GM19025 (cell line): Measurements from ENCODE around the gene SLC51A.
"Not testable (repeated sequence)": the region's sequence is repeated elsewhere in the genome, so short reads cannot be mapped to it uniquely, and the experiment has no call there.

Source experiments
- ATAC-seq: cut with Tn5 transposase; IDR thresholded peaks from one replicate; pipeline ENCODE4 v1.9.1; 2021; ENCODE audit warnings: mild to moderate bottlenecking, low read depth, moderate library complexity; ENCODE audit not compliant: unreplicated experiment

SLC51A gene

GRCh38 chr3:196236223-196236622, 19.9 kb downstream of the SLC51A start:
- ATAC-seq = no peak

- no peak for ATAC-seq
Observed at GRCh38 chr3:196237203-196237602, 20.9 kb downstream of the SLC51A start.

GRCh38 chr3:196238612-196239560, 22.6 kb downstream of the SLC51A start:
- ATAC-seq = no peak

GRCh38 chr3:196240424-196240823, 24.1 kb downstream of the SLC51A start:
- no peak for ATAC-seq

- ATAC-seq = no peak
Observed at GRCh38 chr3:196241704-196242103, 25.4 kb downstream of the SLC51A start.

- not testable (repeated sequence) for ATAC-seq
Observed at GRCh38 chr3:196244166-196244565, 27.8 kb downstream of the SLC51A start.

GRCh38 chr3:196246612-196247308, 30.4 kb downstream of the SLC51A start:
- ATAC-seq = no peak

GRCh38 chr3:196251918-196252317, 35.6 kb downstream of the SLC51A start:
- no peak for ATAC-seq

- no peak for ATAC-seq
Observed at GRCh38 chr3:196254376-196255283, 38.3 kb downstream of the SLC51A start.

GRCh38 chr3:196255776-196256175, 39.4 kb downstream of the SLC51A start:
- no peak for ATAC-seq

- ATAC-seq = no peak
Observed at GRCh38 chr3:196260784-196261183, 44.5 kb downstream of the SLC51A start.

- no peak for ATAC-seq
Observed at GRCh38 chr3:196263819-196264218, 47.5 kb downstream of the SLC51A start.

- no peak for ATAC-seq
Observed at GRCh38 chr3:196268284-196269163, 52.2 kb downstream of the SLC51A start.

GRCh38 chr3:196270499-196270898, 54.2 kb downstream of the SLC51A start:
- no peak for ATAC-seq

GRCh38 chr3:196272826-196273225, 56.5 kb downstream of the SLC51A start:
- ATAC-seq = no peak

GRCh38 chr3:196273655-196274054, 57.3 kb downstream of the SLC51A start:
- no peak for ATAC-seq

- ATAC-seq = peak; percentile 83
Observed at GRCh38 chr3:196274585-196274984, 58.3 kb downstream of the SLC51A start.

GRCh38 chr3:196275126-196275525, 58.8 kb downstream of the SLC51A start:
- no peak for ATAC-seq

- no peak for ATAC-seq
Observed at GRCh38 chr3:196280689-196281440, 64.5 kb downstream of the SLC51A start.
